Measurements from ENCODE around the gene IFI35. TPM values are rescaled to one million over a fixed set of nuclear protein-coding genes. Genes with fewer than 3 reads are reported as not detected.

Gene IFI35
- total and polyA plus RNA-seq, 9 of the 15 experiments (the other 6 are each of a cell fraction or from before 2014, with no cell fraction given): 4.4 to 13.1 (median 10.2) TPM

GRCh38 chr17:43020030-43020621, 13.5 kb downstream of the IFI35 start:
- ChIA-PET CTCF (ENCODE audit: low intra/inter-chr PET ratio) (interaction anchor here (0.6 kb wide), 1 partner anchor 13 kb away, joined by 3 read pairs; the partner anchor contains the start of gene IFI35), POLR2A (interaction anchor here (0.7 to 6.7 kb wide), 9 partner anchors 8 to 348 kb away, joined by 3 to 79 read pairs (median 4); partner anchors contain the start of gene RPL27)
- 27% methylated on average over 6 of the region's 6 CpGs for WGBS (ENCODE audit: insufficient coverage, low coverage, missing lambda C conversion rate)
- ATAC-seq (peak; percentile 15), FAIRE-seq (peak; percentile 76), DNase-seq (ENCODE audit: extremely low read depth in 1 of 4, low spot score in 3 of 4) (peak in 1 of 4 experiments; percentile 57)
- H3K36me3 ChIP-seq (ENCODE audit: control insufficient read depth, insufficient read depth, low read length): peaks cover 39% of the 10 kb centered on the region; the same call in 2 of the 3 replicates
- H3K9ac ChIP-seq (ENCODE audit: insufficient read depth in 1 of 2, low read depth in 2 of 2, low read length in 2 of 2): peak overlapping the region; percentile 66 to 86
- peaks cover 10% of the 10 kb centered on the region for H3K9me1 ChIP-seq (ENCODE audit: control insufficient read depth, insufficient read depth, low read length)
- H3K4me2 ChIP-seq (ENCODE audit: insufficient read depth, low read length): peak overlapping the region; percentile 62
- H3K4me1 ChIP-seq (replicated peaks in 1 of 2; ENCODE audit: control insufficient read depth in 2 of 2, insufficient read depth in 2 of 2, low read length in 2 of 2): peaks cover 27 to 60% of the 10 kb centered on the region in 2 experiments
- H2AFZ ChIP-seq (ENCODE audit: low read depth, low read length): peak overlapping the region; percentile 58; the same call in 1 of the 2 replicates
- no peak overlapping the region for H3K4me3 ChIP-seq
- BruUV-seq (replicated peaks): TSS peak; percentile 47
- H3K79me2 ChIP-seq (ENCODE audit: control insufficient read depth, insufficient read depth, low read length): peaks cover 40% of the 10 kb centered on the region
- H3K27ac ChIP-seq (ENCODE audit: extremely low read depth, low read depth, low read length): peak overlapping the region; percentile 83
- in situ Hi-C loops (cut with MboI) (no loop called here), intact Hi-C loops (cut with micrococcal nuclease) (no loop called here)
- peaks cover 10% of the 10 kb centered on the region; the same call in 1 of the 2 replicates for H4K20me1 ChIP-seq (replicated peaks; ENCODE audit: control insufficient read depth, insufficient read depth, low read length)
- no peaks in the 10 kb centered on the region for H3K27me3 ChIP-seq (ENCODE audit: control insufficient read depth in 2 of 2, insufficient read depth in 2 of 2, low read length in 2 of 2)
- H3K9me3 ChIP-seq (replicated peaks; ENCODE audit: control insufficient read depth, insufficient read depth, low read depth, low read length): no peaks in the 10 kb centered on the region
- TF ChIP-seq MAX (CRISPR knock-in tag; IDR thresholded peaks at IDR 0.05): no peak
- TF ChIP-seq NR4A1 (CRISPR knock-in tag; IDR thresholded peaks at IDR 0.05): no peak
- TF ChIP-seq NR4A1 (tag; IDR thresholded peaks at IDR 0.05): no peak
- no peak for TF ChIP-seq SAP30 (IDR thresholded peaks at IDR 0.05; ENCODE audit: borderline replicate concordance, insufficient read depth, low read depth, low read length, poor library complexity, severe bottlenecking)
- TF ChIP-seq EHMT2 (IDR thresholded peaks at IDR 0.05): no peak
- TF ChIP-seq PREB (CRISPR knock-in tag; IDR thresholded peaks at IDR 0.05): no peak
- TF ChIP-seq ZNF217 (CRISPR knock-in tag; IDR thresholded peaks at IDR 0.05): no peak
- TF ChIP-seq POLR3G (IDR thresholded peaks at IDR 0.05; ENCODE audit: extremely low read depth, insufficient read length, insufficient replicate concordance): no peak
- no peak for TF ChIP-seq SNRNP70 (optimal IDR thresholded peaks at IDR 0.05; ENCODE audit: low read depth, low read length)
- TF ChIP-seq, protein P1, sequence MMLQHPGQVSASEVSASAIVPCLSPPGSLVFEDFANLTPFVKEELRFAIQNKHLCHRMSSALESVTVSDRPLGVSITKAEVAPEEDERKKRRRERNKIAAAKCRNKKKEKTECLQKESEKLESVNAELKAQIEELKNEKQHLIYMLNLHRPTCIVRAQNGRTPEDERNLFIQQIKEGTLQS (IDR thresholded peaks at IDR 0.05): peak; percentile 59; the same call in 1 of the 2 replicates
- TF ChIP-seq, protein P1 (CRISPR knock-in tag; conservative IDR thresholded peaks at IDR 0.05): no peak
- no peak for TF ChIP-seq ZNF354B (CRISPR knock-in tag; IDR thresholded peaks at IDR 0.05)
- no peak for TF ChIP-seq POLR2AphosphoS2 (IDR thresholded peaks at IDR 0.05; ENCODE audit: low read length)
- TF ChIP-seq, protein P2, sequence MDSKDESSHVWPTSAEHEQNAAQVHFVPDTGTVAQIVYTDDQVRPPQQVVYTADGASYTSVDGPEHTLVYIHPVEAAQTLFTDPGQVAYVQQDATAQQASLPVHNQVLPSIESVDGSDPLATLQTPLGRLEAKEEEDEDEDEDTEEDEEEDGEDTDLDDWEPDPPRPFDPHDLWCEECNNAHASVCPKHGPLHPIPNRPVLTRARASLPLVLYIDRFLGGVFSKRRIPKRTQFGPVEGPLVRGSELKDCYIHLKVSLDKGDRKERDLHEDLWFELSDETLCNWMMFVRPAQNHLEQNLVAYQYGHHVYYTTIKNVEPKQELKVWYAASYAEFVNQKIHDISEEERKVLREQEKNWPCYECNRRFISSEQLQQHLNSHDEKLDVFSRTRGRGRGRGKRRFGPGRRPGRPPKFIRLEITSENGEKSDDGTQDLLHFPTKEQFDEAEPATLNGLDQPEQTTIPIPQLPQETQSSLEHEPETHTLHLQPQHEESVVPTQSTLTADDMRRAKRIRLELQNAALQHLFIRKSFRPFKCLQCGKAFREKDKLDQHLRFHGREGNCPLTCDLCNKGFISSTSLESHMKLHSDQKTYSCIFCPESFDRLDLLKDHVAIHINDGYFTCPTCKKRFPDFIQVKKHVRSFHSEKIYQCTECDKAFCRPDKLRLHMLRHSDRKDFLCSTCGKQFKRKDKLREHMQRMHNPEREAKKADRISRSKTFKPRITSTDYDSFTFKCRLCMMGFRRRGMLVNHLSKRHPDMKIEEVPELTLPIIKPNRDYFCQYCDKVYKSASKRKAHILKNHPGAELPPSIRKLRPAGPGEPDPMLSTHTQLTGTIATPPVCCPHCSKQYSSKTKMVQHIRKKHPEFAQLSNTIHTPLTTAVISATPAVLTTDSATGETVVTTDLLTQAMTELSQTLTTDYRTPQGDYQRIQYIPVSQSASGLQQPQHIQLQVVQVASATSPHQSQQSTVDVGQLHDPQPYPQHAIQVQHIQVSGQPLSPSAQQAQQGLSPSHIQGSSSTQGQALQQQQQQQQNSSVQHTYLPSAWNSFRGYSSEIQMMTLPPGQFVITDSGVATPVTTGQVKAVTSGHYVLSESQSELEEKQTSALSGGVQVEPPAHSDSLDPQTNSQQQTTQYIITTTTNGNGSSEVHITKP (IDR thresholded peaks at IDR 0.05; ENCODE audit: partially characterized antibody): no peak
- no peak for TF ChIP-seq LEF1 (IDR thresholded peaks at IDR 0.05)
- no peak for TF ChIP-seq NR2F6 (CRISPR knock-in tag; IDR thresholded peaks at IDR 0.05)
